ENCODE measurements around the gene FUT4. TPM values are rescaled to one million over a fixed set of nuclear protein-coding genes. Genes with fewer than 3 reads are reported as not detected.

Gene FUT4
- total and polyA plus RNA-seq, 2 donors (not counting 1 experiment from before 2014, with no cell fraction given): 0.89 to 3.7 TPM

GRCh38 chr11:94558468-94558867 lies 14.7 kb downstream of the FUT4 start:
- intact Hi-C loops (cut with micrococcal nuclease): no loop called here
- CTCF ChIA-PET: no interaction called here
- Histone ChIP-seq H3K9ac (ENCODE audit: low read length) (no peak overlapping the region), H4K20me1 (ENCODE audit: control insufficient read depth, insufficient read depth, low read length, poor library complexity, severe bottlenecking) (no peaks in the 10 kb centered on the region), H3K4me1 (ENCODE audit: control insufficient read depth in 2 of 2, insufficient read depth in 2 of 2, low read length in 2 of 2) (peaks cover 0 to 5% of the 10 kb centered on the region in 2 donors), H3K79me2 (ENCODE audit: control insufficient read depth, insufficient read depth, low read length) (no peaks in the 10 kb centered on the region), H3K27me3 (replicated peaks in 1 of 4; ENCODE audit: control extremely low read depth in 1 of 4, control insufficient read depth in 3 of 4, insufficient read depth in 4 of 4, low read length in 3 of 4) (no peaks in the 10 kb centered on the region), H3K36me3 (replicated peaks in 1 of 2; ENCODE audit: control extremely low read depth in 1 of 2, control insufficient read depth in 1 of 2, extremely low read depth in 1 of 2, insufficient read depth in 2 of 2, low read length in 1 of 2) (no peaks in the 10 kb centered on the region), H3K9me3 (ENCODE audit: control extremely low read depth in 1 of 3, control insufficient read depth in 2 of 3, insufficient read depth in 1 of 3, low read length in 2 of 3) (no peaks in the 10 kb centered on the region), H3K4me3 (ENCODE audit: control extremely low read depth in 1 of 5, extremely low read depth in 1 of 5, insufficient read depth in 1 of 5, low read depth in 2 of 5, low read length in 4 of 5) (no peak overlapping the region), H2AFZ (ENCODE audit: insufficient read depth, low read depth, low read length, poor library complexity, severe bottlenecking) (no peak overlapping the region), H3K4me2 (replicated peaks; ENCODE audit: low read depth, low read length, poor library complexity, severe bottlenecking) (no peak overlapping the region), H3K27ac (ENCODE audit: low read length in 2 of 2) (no peak overlapping the region)
- Mint-ChIP-seq H3K4me3 (no peak overlapping the region), H3K9me3 (ENCODE audit: insufficient read depth) (no peaks in the 10 kb centered on the region), H3K27ac (no peak overlapping the region), H3K27me3 (peaks cover 3% of the 10 kb centered on the region), H3K4me1 (peaks cover 3% of the 10 kb centered on the region)
- ATAC-seq (ENCODE audit: low read depth) (no peak), DNase-seq (no peak)
- TF ChIP-seq CTCF (IDR thresholded peaks at IDR 0.05) (no peak), EZH2 (IDR thresholded peaks at IDR 0.05; ENCODE audit: borderline replicate concordance, insufficient read depth, low read depth, low read length, poor library complexity, severe bottlenecking) (no peak)
- 100% methylated on average over 1 of the region's 1 CpG for WGBS (ENCODE audit: insufficient coverage)
- POLR2A ChIA-PET: no interaction called here

GRCh38 chr11:94558932-94559331 lies 15.2 kb downstream of the FUT4 start:
- intact Hi-C loops (cut with micrococcal nuclease): no loop called here
- H2AFZ ChIP-seq (ENCODE audit: insufficient read depth, low read depth, low read length, poor library complexity, severe bottlenecking): no peak overlapping the region
- H3K4me3 ChIP-seq (ENCODE audit: control extremely low read depth in 1 of 5, extremely low read depth in 1 of 5, insufficient read depth in 1 of 5, low read depth in 2 of 5, low read length in 4 of 5): no peak overlapping the region
- DNase-seq: no peak
- Mint-ChIP-seq H3K27ac (no peak overlapping the region), H3K4me1 (peaks cover 3% of the 10 kb centered on the region), H3K4me3 (no peak overlapping the region), H3K9me3 (ENCODE audit: insufficient read depth) (no peaks in the 10 kb centered on the region), H3K27me3 (peaks cover 3% of the 10 kb centered on the region)
- H3K4me2 ChIP-seq (replicated peaks; ENCODE audit: low read depth, low read length, poor library complexity, severe bottlenecking): no peak overlapping the region
- H3K79me2 ChIP-seq (ENCODE audit: control insufficient read depth, insufficient read depth, low read length): no peaks in the 10 kb centered on the region
- no peak overlapping the region for H3K27ac ChIP-seq (ENCODE audit: low read length in 2 of 2)
- no peaks in the 10 kb centered on the region for H3K27me3 ChIP-seq (replicated peaks in 1 of 4; ENCODE audit: control extremely low read depth in 1 of 4, control insufficient read depth in 3 of 4, insufficient read depth in 4 of 4, low read length in 3 of 4)
- CTCF ChIA-PET: no interaction called here
- POLR2A ChIA-PET: no interaction called here
- no CpG with 5 or more reads among the region's 4 CpGs for WGBS (ENCODE audit: insufficient coverage)
- H3K4me1 ChIP-seq (ENCODE audit: control insufficient read depth in 2 of 2, insufficient read depth in 2 of 2, low read length in 2 of 2): peaks cover 0 to 5% of the 10 kb centered on the region in 2 donors
- H3K36me3 ChIP-seq (replicated peaks in 1 of 2; ENCODE audit: control extremely low read depth in 1 of 2, control insufficient read depth in 1 of 2, extremely low read depth in 1 of 2, insufficient read depth in 2 of 2, low read length in 1 of 2): no peaks in the 10 kb centered on the region
- H3K9ac ChIP-seq (ENCODE audit: low read length): no peak overlapping the region
- no peak for ATAC-seq (ENCODE audit: low read depth)
- no peak for TF ChIP-seq EZH2 (IDR thresholded peaks at IDR 0.05; ENCODE audit: borderline replicate concordance, insufficient read depth, low read depth, low read length, poor library complexity, severe bottlenecking)
- no peak for TF ChIP-seq CTCF (IDR thresholded peaks at IDR 0.05)
- no peaks in the 10 kb centered on the region for H3K9me3 ChIP-seq (ENCODE audit: control extremely low read depth in 1 of 3, control insufficient read depth in 2 of 3, insufficient read depth in 1 of 3, low read length in 2 of 3)
- no peaks in the 10 kb centered on the region for H4K20me1 ChIP-seq (ENCODE audit: control insufficient read depth, insufficient read depth, low read length, poor library complexity, severe bottlenecking)
